Mucosa of descending colon (tissue), 3 donors: ENCODE results near the gene MARCHF2. TPM values are rescaled to one million over a fixed set of nuclear protein-coding genes. Genes with fewer than 3 reads are reported as not detected.
"Not testable (repeated sequence)": the region's sequence is repeated elsewhere in the genome, so short reads cannot be mapped to it uniquely, and the experiment has no call there.

Experiments
- ATAC-seq: fragments of 200-7000 bp; cut with Tn5 transposase; one replicate; pipeline ENCODE4 v1.9.1; 2020; ENCODE audit warnings: mild to moderate bottlenecking, moderate library complexity
- DNase-seq, 3 donors: peaks; one replicate each; pipeline ENCODE4 v3.0.0-alpha.2; 2020
- H3K36me3 ChIP-seq: fragments of 200-600 bp; one replicate; pipeline ENCODE4 v1.8.0; 2021; ENCODE audit warnings: low read depth, mild to moderate bottlenecking
- H3K4me1 ChIP-seq: fragments of 200-600 bp; one replicate; pipeline ENCODE4 v1.8.0; 2021; ENCODE audit warnings: low read depth, mild to moderate bottlenecking
- H3K4me3 ChIP-seq: fragments of 200-600 bp; one replicate; pipeline ENCODE4 v1.8.0; 2021; ENCODE audit warnings: mild to moderate bottlenecking
- H3K9me3 ChIP-seq: fragments of 200-600 bp; one replicate; pipeline ENCODE4 v1.8.0; 2021; ENCODE audit warnings: mild to moderate bottlenecking
- CTCF ChIP-seq: fragments of 200-600 bp; IDR thresholded peaks from one replicate; pipeline ENCODE4 v1.8.0; 2022; ENCODE audit warnings: antibody characterized with exemption, mild to moderate bottlenecking
- intact Hi-C, 2 donors: fragments of 100-400 bp; cut with DNase I in 1 of 2; cut with micrococcal nuclease in 1 of 2; formaldehyde crosslinking; loops; one replicate each; pipeline versions ENCODE4 v1.11.0 to v1.11.1; 2022; cut with DNase I, micrococcal nuclease
- total RNA-seq, 3 donors: library from RNA; stranded (reverse); fragmentation: NEBNext Ultra II Directional in 2 of 3; extraction: Animal tissue kit (Norgen Biotek cat#: 25700) in 2 of 3; gene quantifications; one replicate each; pipeline versions ENCODE4 v1.2.1 to v1.2.4, GENCODE V29; 2021 to 2023
- donor health status: DM: no; HTN: no; CAD: no; lungs with moderate emphysema.
- donor health status: DM: no; HTN: no; CAD: no.
- donor health status: DM: no; HTN: yes; CAD: no.

MARCHF2 gene
- total RNA-seq, 3 donors from 2014 or later: 27.2 to 62.0 (median 33.8) TPM

GRCh38 chr19:8403820-8404109 is 9.3 kb upstream of the MARCHF2 start:
- ATAC-seq: no peak
- intact Hi-C loops: no loop called here
- Histone ChIP-seq H3K4me3 (no peak overlapping the region), H3K4me1 (no peaks in the 10 kb centered on the region), H3K9me3 (no peaks in the 10 kb centered on the region), H3K36me3 (peaks cover 5% of the 10 kb centered on the region)
- TF ChIP-seq CTCF: no peak
- DNase-seq: peak in 1 of 3 donors; percentile 44

- no peak overlapping the region for H3K4me3 ChIP-seq
- H3K4me1 ChIP-seq: no peaks in the 10 kb centered on the region
- no peak for TF ChIP-seq CTCF
- peak in 1 of 3 donors; percentile 43 for DNase-seq
- ATAC-seq: no peak
- intact Hi-C loops: no loop called here
- no peaks in the 10 kb centered on the region for H3K9me3 ChIP-seq
- peaks cover 5% of the 10 kb centered on the region for H3K36me3 ChIP-seq
These were observed 8.5 kb upstream of the MARCHF2 start for GRCh38 chr19:8404391-8405151.

- intact Hi-C loops, H3K36me3 ChIP-seq, H3K9me3 ChIP-seq, H3K4me3 ChIP-seq, DNase-seq, ATAC-seq, H3K4me1 ChIP-seq: not testable (repeated sequence)
These were observed 2.4 kb upstream of the MARCHF2 start for GRCh38 chr19:8410718-8411117.

GRCh38 chr19:8413629-8413995 is 507 bp downstream of the MARCHF2 start:
- Histone ChIP-seq H3K36me3 (no peaks in the 10 kb centered on the region), H3K9me3 (no peaks in the 10 kb centered on the region), H3K4me1 (peaks cover 9% of the 10 kb centered on the region), H3K4me3 (peak overlapping the region; percentile 54)
- no peak for DNase-seq
- no peak for TF ChIP-seq CTCF
- intact Hi-C loops: no loop called here
- ATAC-seq: no peak

GRCh38 chr19:8416796-8417195 is 3.7 kb downstream of the MARCHF2 start:
- intact Hi-C loops: no loop called here
- TF ChIP-seq CTCF: no peak
- DNase-seq (no peak), ATAC-seq (no peak)
- Histone ChIP-seq H3K4me3 (no peak overlapping the region), H3K9me3 (no peaks in the 10 kb centered on the region), H3K36me3 (no peaks in the 10 kb centered on the region), H3K4me1 (peaks cover 7% of the 10 kb centered on the region)

- intact Hi-C loops: no loop called here
- H3K4me3 ChIP-seq: no peak overlapping the region
- ATAC-seq (no peak), DNase-seq (no peak)
- peaks cover 10% of the 10 kb centered on the region for H3K4me1 ChIP-seq
- no peaks in the 10 kb centered on the region for H3K9me3 ChIP-seq
- H3K36me3 ChIP-seq: no peaks in the 10 kb centered on the region
- no peak for TF ChIP-seq CTCF
These were observed 8.7 kb downstream of the MARCHF2 start for GRCh38 chr19:8421484-8422461.
